Chondrocyte (in vitro differentiated cells): ENCODE measurements around the gene RBBP8. TPM values are rescaled to one million over a fixed set of nuclear protein-coding genes. Genes with fewer than 3 reads are reported as not detected.
"Not testable (repeated sequence)": the region's sequence is repeated elsewhere in the genome, so short reads cannot be mapped to it uniquely, and the experiment has no call there.

Source experiments
- DNase-seq: peaks from one replicate; pipeline ENCODE4 v3.0.0; 2021; ENCODE audit warnings: mixed read lengths, low spot score
- H3K27ac Mint-ChIP-seq: one replicate; pipeline ENCODE4 v1.8.0; 2021; ENCODE audit warnings: mild to moderate bottlenecking, moderate library complexity, mixed read lengths; ENCODE audit not compliant: unreplicated experiment
- H3K27me3 Mint-ChIP-seq: 2 replicates; pipeline ENCODE4 v1.8.0; 2021; ENCODE audit warnings: low read depth, mixed read lengths
- H3K36me3 Mint-ChIP-seq: 2 replicates; pipeline ENCODE4 v1.8.0; 2021; ENCODE audit warnings: low read depth, mixed read lengths
- H3K4me1 Mint-ChIP-seq: 2 replicates; pipeline ENCODE4 v1.8.0; 2021; ENCODE audit warnings: low read depth, mild to moderate bottlenecking, mixed read lengths
- H3K4me3 Mint-ChIP-seq: one replicate; pipeline ENCODE4 v1.8.0; 2021; ENCODE audit warnings: mild to moderate bottlenecking, moderate library complexity, mixed read lengths; ENCODE audit not compliant: unreplicated experiment
- H3K9me3 Mint-ChIP-seq: 2 replicates; pipeline ENCODE4 v1.8.0; 2021; ENCODE audit warnings: low read depth, mixed read lengths
- CTCF ChIP-seq: fragments of 200-600 bp; sonication (generic); IDR thresholded peaks from 2 replicates; pipeline ENCODE4 v1.5.0; 2021; ENCODE audit warnings: antibody characterized with exemption, mild to moderate bottlenecking, moderate library complexity
- long read RNA-seq: library from polyadenylated mRNA; stranded (forward); transcript quantifications from one replicate; pipeline ENCODE4 v2.0.0, GENCODE V29; 2021
- total RNA-seq: library from RNA; stranded (reverse); gene quantifications from 3 replicates; pipeline ENCODE4 v1.2.1, GENCODE V29; 2021

Gene RBBP8
- 23.2 to 26.6 TPM (median 24.7 TPM) in 3 replicates for total RNA-seq
- long read RNA-seq, partial matches to known transcripts: 1 of 6 reads
- long read RNA-seq, other reads (novel, unspliced or antisense): 1 of 6 reads

GRCh38 chr18:22933206-22933965 is at the start of gene RBBP8:
Gene RBBP8 (plus strand): TSS chr18:22933328. CDS start chr18:22936852, 3,524 bp downstream.
- H3K4me1 Mint-ChIP-seq: peaks cover 13% of the 10 kb centered on the region
- peaks cover 1% of the 10 kb centered on the region for H3K36me3 Mint-ChIP-seq
- peak; percentile 94 for DNase-seq
- H3K9me3 Mint-ChIP-seq: no peaks in the 10 kb centered on the region
- H3K27me3 Mint-ChIP-seq: no peaks in the 10 kb centered on the region
- peak; percentile 24 for TF ChIP-seq CTCF
- peak within 1 kb of the TSS; percentile 96 for H3K27ac Mint-ChIP-seq
- peak within 1 kb of the TSS; percentile 90 for H3K4me3 Mint-ChIP-seq

- Mint-ChIP-seq H3K4me1 (no peaks in the 10 kb centered on the region), H3K36me3 (peaks cover 6% of the 10 kb centered on the region), H3K27me3 (peaks cover 2% of the 10 kb centered on the region), H3K4me3 (no peak overlapping the region), H3K27ac (no peak overlapping the region), H3K9me3 (peaks cover 4% of the 10 kb centered on the region)
- DNase-seq: no peak
- no peak for TF ChIP-seq CTCF
Measured at GRCh38 chr18:22883827-22884226, 49.3 kb upstream of the RBBP8 start.

GRCh38 chr18:22885694-22886093 is 47.4 kb upstream of the RBBP8 start:
- H3K27me3 Mint-ChIP-seq, H3K9me3 Mint-ChIP-seq, H3K4me1 Mint-ChIP-seq, H3K36me3 Mint-ChIP-seq, H3K4me3 Mint-ChIP-seq, DNase-seq, H3K27ac Mint-ChIP-seq: not testable (repeated sequence)

GRCh38 chr18:22899421-22899820 is 33.7 kb upstream of the RBBP8 start:
- Mint-ChIP-seq H3K36me3 (peaks cover 3% of the 10 kb centered on the region), H3K4me1 (no peaks in the 10 kb centered on the region), H3K4me3 (no peak overlapping the region)

GRCh38 chr18:22900558-22901238 is 32.4 kb upstream of the RBBP8 start:
- H3K27me3 Mint-ChIP-seq: peaks cover under 1% of the 10 kb centered on the region
- no peak overlapping the region for H3K4me3 Mint-ChIP-seq
- no peak overlapping the region for H3K27ac Mint-ChIP-seq
- no peaks in the 10 kb centered on the region for H3K4me1 Mint-ChIP-seq
- TF ChIP-seq CTCF: no peak
- H3K36me3 Mint-ChIP-seq: peaks cover 3% of the 10 kb centered on the region
- no peak for DNase-seq
- peaks cover 5% of the 10 kb centered on the region for H3K9me3 Mint-ChIP-seq

More at GRCh38 chr18:22899421-22899820, 33.7 kb upstream of the RBBP8 start:
- Mint-ChIP-seq H3K27ac (no peak overlapping the region), H3K27me3 (peaks cover 2% of the 10 kb centered on the region), H3K9me3 (peaks cover 8% of the 10 kb centered on the region)
- DNase-seq: no peak
- TF ChIP-seq CTCF: no peak
